Measurements from ENCODE around the gene TAOK1. TPM values are rescaled to one million over a fixed set of nuclear protein-coding genes. Genes with fewer than 3 reads are reported as not detected.

TAOK1 gene
- total and polyA plus RNA-seq, 2 of the 13 experiments (the other 11 are each of a cell fraction or from before 2014, with no cell fraction given), result 14.1 to 23.0 TPM

GRCh38 chr17:29566473-29567303, 176.5 kb downstream of the TAOK1 start, which contains the start of gene ABHD15 (continued):
- no peak for TF ChIP-seq ZNF572 (CRISPR knock-in tag; IDR thresholded peaks at IDR 0.05)
- no peak for TF ChIP-seq HCFC1 (IDR thresholded peaks at IDR 0.05; ENCODE audit: low read depth, low read length)
- TF ChIP-seq ARID4A (CRISPR knock-in tag; IDR thresholded peaks at IDR 0.05; ENCODE audit: borderline replicate concordance), result peak; percentile 41; the same call in 1 of the 2 replicates
- TF ChIP-seq POLR2A (IDR thresholded peaks at IDR 0.05; ENCODE audit: insufficient read depth in 1 of 2, low read depth in 2 of 2, low read length in 2 of 2), result peak in 1 of 2 experiments; percentile 48; a peak in 1 of 4 replicates
- TF ChIP-seq NFAT5 (CRISPR knock-in tag; IDR thresholded peaks at IDR 0.05), result 0 out of 2 replicates have a peak, but pooled peaks have one; percentile 31
- TF ChIP-seq ZMYM4 (CRISPR knock-in tag; IDR thresholded peaks at IDR 0.05), result peak; percentile 12; the same call in 1 of the 2 replicates
- peak; percentile 58; the same call in 1 of the 2 replicates for TF ChIP-seq ZNF607 (CRISPR knock-in tag; IDR thresholded peaks at IDR 0.05; ENCODE audit: borderline replicate concordance)
- TF ChIP-seq PRMT3 (CRISPR knock-in tag; IDR thresholded peaks at IDR 0.05; ENCODE audit: borderline replicate concordance, low read depth), result no peak
- no peak for TF ChIP-seq ZNF713 (CRISPR knock-in tag; IDR thresholded peaks at IDR 0.05)
- TF ChIP-seq RFX1 (IDR thresholded peaks at IDR 0.05), result no peak
- TF ChIP-seq GTF2F1 (IDR thresholded peaks at IDR 0.05; ENCODE audit: low read length), result no peak
- TF ChIP-seq EED (CRISPR knock-in tag; IDR thresholded peaks at IDR 0.05), result peak; percentile 75; the same call in 1 of the 2 replicates
- TF ChIP-seq AGO2 (optimal IDR thresholded peaks at IDR 0.05; ENCODE audit: low read depth, low read length), result peak; percentile 75
- no peak for TF ChIP-seq TEAD3 (CRISPR knock-in tag; optimal IDR thresholded peaks at IDR 0.05; ENCODE audit: borderline replicate concordance)
- TF ChIP-seq, protein P1, sequence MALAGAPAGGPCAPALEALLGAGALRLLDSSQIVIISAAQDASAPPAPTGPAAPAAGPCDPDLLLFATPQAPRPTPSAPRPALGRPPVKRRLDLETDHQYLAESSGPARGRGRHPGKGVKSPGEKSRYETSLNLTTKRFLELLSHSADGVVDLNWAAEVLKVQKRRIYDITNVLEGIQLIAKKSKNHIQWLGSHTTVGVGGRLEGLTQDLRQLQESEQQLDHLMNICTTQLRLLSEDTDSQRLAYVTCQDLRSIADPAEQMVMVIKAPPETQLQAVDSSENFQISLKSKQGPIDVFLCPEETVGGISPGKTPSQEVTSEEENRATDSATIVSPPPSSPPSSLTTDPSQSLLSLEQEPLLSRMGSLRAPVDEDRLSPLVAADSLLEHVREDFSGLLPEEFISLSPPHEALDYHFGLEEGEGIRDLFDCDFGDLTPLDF (CRISPR knock-in tag; IDR thresholded peaks at IDR 0.05), result no peak
- TF ChIP-seq AGO1 (IDR thresholded peaks at IDR 0.05; ENCODE audit: low read depth, low read length, poor library complexity, severe bottlenecking), result peak; percentile 52
- TF ChIP-seq ZNF564 (CRISPR knock-in tag; IDR thresholded peaks at IDR 0.05), result no peak; the same call in 1 of the 2 replicates
- no peak for TF ChIP-seq REL (CRISPR knock-in tag; conservative IDR thresholded peaks at IDR 0.05)
- TF ChIP-seq PPARG (CRISPR knock-in tag; conservative IDR thresholded peaks at IDR 0.05), result no peak
- TF ChIP-seq ZSCAN29 (CRISPR knock-in tag; conservative IDR thresholded peaks at IDR 0.05), result no peak

Data from HepG2 (cell line).